Thyroid gland (tissue), 4 donors: Measurements from ENCODE around the gene SLC9A5. TPM values are rescaled to one million over a fixed set of nuclear protein-coding genes. Genes with fewer than 3 reads are reported as not detected.

ENCODE experiments used
- DNase-seq, 2 donors: peaks; one replicate each; pipeline ENCODE4 v3.0.0-alpha.2; 2019
- H3K27ac ChIP-seq, 3 donors: fragments of 200-600 bp; sonication (generic); 1 replicate in 2 of 3; 2 replicates in 1 of 3; pipeline ENCODE4 v1.5.1; 2016 to 2019; ENCODE audit warnings: mild to moderate bottlenecking in 1 of 3, moderate library complexity in 1 of 3
- H3K27me3 ChIP-seq: fragments of 200-600 bp; sonication (generic); one replicate; pipeline ENCODE4 v1.5.1; 2019
- H3K36me3 ChIP-seq, 2 donors: fragments of 200-600 bp; sonication (generic); one replicate each; pipeline ENCODE4 v1.5.1; 2016 to 2019
- H3K4me1 ChIP-seq, 2 donors: fragments of 200-600 bp; sonication (generic); one replicate each; pipeline ENCODE4 v1.5.1; 2017 to 2019
- H3K4me3 ChIP-seq, 3 donors: fragments of 200-600 bp; sonication (generic); replicated peaks in 1 of 3; 1 replicate in 2 of 3; 2 replicates in 1 of 3; pipeline ENCODE4 v1.5.1; 2016; ENCODE audit warnings: mild to moderate bottlenecking in 1 of 3
- H3K9me3 ChIP-seq: fragments of 200-600 bp; sonication (generic); one replicate; pipeline ENCODE4 v1.5.1; 2017
- POLR2A ChIP-seq, 2 donors: fragments of 450-650 bp; IDR thresholded peaks; one replicate each; pipeline ENCODE4 v1.6.1; 2017; ENCODE audit warnings: antibody characterized with exemption in 2 of 2, mild to moderate bottlenecking in 2 of 2, moderate library complexity in 1 of 2
- WGBS, 2 donors: methylation state at CpG; one replicate each; pipeline ENCODE4 v1.1.5; 2017; 5-methylcytosine and 5-hydroxymethylcytosine counted together
- intact Hi-C: fragments of 100-400 bp; cut with DNase I; formaldehyde crosslinking; loops from one replicate; pipeline ENCODE4 v1.15.1; 2023
- total RNA-seq, 4 donors: library from RNA; depleted of rRNA; stranded (reverse); fragments of >200 nt; gene quantifications; one replicate each; pipeline ENCODE4 v1.2.3, GENCODE V29; 2016
- TF ChIP-seq, protein P1 (sequence below), 6 experiments: fragments of 200-600 bp in 3 of 6; fragments of 450-650 bp in 3 of 6; sonication (generic) in 3 of 6; IDR thresholded peaks; one replicate each; pipeline ENCODE4 v1.5.1; 2016 to 2019; ENCODE audit warnings: antibody characterized with exemption in 6 of 6, mild to moderate bottlenecking in 2 of 6, inconsistent platforms in 1 of 6, moderate library complexity in 1 of 6

Gene SLC9A5
- total RNA-seq, 4 donors from 2014 or later = 0.56 to 3.0 (median 1.1) TPM

DNA sequence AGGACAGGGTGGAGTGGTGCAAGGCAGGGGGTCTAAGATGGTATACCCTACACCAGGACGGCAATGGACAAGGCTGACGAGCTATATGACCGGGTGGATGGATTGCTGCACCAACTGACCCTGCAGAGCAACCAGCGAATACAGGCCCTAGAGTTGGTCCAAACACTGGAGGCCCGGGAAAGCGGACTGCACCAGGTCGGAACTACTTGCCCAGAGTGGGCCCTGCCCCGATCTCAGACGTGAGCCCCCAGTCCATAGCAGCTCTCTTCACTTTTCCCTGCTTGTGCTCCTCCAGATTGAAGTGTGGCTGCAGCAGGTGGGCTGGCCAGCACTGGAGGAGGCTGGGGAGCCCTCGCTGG is 33.6 kb downstream of the SLC9A5 start:
- TF ChIP-seq, protein P1, sequence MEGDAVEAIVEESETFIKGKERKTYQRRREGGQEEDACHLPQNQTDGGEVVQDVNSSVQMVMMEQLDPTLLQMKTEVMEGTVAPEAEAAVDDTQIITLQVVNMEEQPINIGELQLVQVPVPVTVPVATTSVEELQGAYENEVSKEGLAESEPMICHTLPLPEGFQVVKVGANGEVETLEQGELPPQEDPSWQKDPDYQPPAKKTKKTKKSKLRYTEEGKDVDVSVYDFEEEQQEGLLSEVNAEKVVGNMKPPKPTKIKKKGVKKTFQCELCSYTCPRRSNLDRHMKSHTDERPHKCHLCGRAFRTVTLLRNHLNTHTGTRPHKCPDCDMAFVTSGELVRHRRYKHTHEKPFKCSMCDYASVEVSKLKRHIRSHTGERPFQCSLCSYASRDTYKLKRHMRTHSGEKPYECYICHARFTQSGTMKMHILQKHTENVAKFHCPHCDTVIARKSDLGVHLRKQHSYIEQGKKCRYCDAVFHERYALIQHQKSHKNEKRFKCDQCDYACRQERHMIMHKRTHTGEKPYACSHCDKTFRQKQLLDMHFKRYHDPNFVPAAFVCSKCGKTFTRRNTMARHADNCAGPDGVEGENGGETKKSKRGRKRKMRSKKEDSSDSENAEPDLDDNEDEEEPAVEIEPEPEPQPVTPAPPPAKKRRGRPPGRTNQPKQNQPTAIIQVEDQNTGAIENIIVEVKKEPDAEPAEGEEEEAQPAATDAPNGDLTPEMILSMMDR (IDR thresholded peaks at IDR 0.05) = no peak
- TF ChIP-seq POLR2A (IDR thresholded peaks at IDR 0.05) = no peak

DNA sequence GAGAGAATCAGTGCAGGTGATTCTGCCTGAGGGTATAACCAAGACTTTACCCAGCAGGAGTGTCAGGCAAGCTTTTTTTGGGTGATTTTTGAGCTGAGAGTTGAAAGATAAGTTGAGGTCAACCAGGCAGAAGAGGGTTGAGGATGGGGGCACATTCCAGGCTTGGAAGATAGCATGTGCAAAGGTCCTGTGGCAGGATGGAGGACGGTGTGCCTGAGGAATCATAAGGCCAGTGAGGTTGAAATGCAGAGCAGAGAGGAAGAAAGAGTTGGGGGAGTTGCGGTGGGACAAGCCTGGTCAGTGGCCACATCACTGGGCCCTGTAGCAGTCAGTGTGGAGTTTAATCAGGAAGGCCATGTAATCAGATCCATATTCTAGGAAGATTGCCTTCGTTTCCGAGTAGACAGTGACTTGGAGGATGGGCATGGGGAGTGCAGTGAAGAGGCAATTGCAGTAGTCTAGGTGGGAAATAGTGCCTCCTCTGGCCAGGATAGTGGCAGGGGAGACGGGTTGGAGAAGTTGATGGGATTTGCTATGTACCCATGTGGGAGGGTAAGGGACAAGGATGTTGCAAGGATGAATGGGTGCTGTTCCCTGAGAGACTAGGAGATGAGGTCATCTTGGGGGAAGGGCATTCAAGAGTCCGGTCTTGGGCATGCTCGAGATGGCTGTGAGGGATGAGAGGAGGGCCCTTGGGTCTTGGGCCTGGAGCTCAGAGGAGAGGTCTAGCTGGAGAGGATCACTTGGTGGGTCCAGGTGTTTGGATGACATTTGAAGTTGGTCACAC is 34.5 kb downstream of the SLC9A5 start:
- intact Hi-C loops = no loop called here

More for the DNA sequence above, 33.6 kb downstream of the SLC9A5 start:
- intact Hi-C loops = no loop called here
- DNase-seq = no peak
- Histone ChIP-seq H3K4me3 (no peak overlapping the region), H3K9me3 (no peaks in the 10 kb centered on the region), H3K27me3 (no peaks in the 10 kb centered on the region), H3K36me3 (no peaks in the 10 kb centered on the region), H3K4me1 (peaks cover 11 to 30% of the 10 kb centered on the region in 2 donors), H3K27ac (no peak overlapping the region)
- 93 to 94% methylated on average over 10 of the region's 10 CpGs for WGBS, 2 donors

DNA sequence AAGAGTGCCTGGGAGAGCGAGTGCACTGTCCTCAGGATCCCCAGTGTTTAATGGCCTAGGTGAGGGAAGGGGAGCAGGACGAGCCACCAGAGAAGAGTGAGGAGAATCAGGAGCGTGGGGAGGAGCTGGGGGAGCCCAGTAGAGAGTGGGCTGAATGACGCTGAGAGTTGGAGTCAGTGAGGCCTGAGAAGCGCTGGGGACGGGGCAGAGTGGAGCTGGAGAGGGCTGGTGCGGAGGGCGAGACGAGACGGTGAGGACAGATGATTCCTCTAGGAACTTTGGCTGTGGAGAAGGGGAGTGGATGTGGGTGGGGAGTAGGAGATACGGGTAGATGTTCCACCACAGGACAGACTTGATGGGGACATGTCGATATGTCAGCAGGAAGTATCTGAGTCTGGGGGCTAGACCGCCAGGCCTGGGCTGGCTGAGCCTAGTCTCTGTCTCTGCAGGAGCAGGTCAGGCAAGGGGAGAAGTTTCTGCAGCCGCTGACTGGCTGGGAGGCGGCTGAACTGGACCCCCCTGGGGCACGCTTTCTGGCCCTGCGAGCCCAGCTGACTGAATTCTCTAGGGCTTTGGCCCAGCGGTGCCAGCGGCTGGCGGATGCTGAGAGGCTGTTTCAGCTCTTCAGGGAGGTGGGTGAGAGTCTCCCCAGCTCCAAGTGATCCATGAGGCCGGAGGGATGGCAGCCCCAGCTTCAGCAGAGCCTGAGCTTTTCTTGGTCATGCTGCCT is 35.2 kb downstream of the SLC9A5 start:
- DNase-seq = peak; percentile 28 to 52
- 70 to 84% methylated on average over 16 to 19 of the region's 21 CpGs for WGBS, 2 donors
- H3K4me3 ChIP-seq = no peak overlapping the region
- TF ChIP-seq, protein P1 (IDR thresholded peaks at IDR 0.05) = no peak
- TF ChIP-seq POLR2A (IDR thresholded peaks at IDR 0.05) = no peak
- intact Hi-C loops = no loop called here
- H3K36me3 ChIP-seq = no peaks in the 10 kb centered on the region
- no peak overlapping the region for H3K27ac ChIP-seq
- no peaks in the 10 kb centered on the region for H3K9me3 ChIP-seq
- H3K4me1 ChIP-seq = peaks cover 5 to 14% of the 10 kb centered on the region in 2 donors
- no peaks in the 10 kb centered on the region for H3K27me3 ChIP-seq

More for the DNA sequence above, 34.5 kb downstream of the SLC9A5 start:
- Histone ChIP-seq H3K4me3 (no peak overlapping the region), H3K27ac (no peak overlapping the region), H3K4me1 (peaks cover 11 to 22% of the 10 kb centered on the region in 2 donors), H3K36me3 (no peaks in the 10 kb centered on the region), H3K9me3 (no peaks in the 10 kb centered on the region), H3K27me3 (no peaks in the 10 kb centered on the region)
- peak; percentile 29 for DNase-seq
- no peak for TF ChIP-seq POLR2A (IDR thresholded peaks at IDR 0.05)
- TF ChIP-seq, protein P1 (IDR thresholded peaks at IDR 0.05) = no peak
- WGBS, 2 donors = 83 to 87% methylated on average over 7 of the region's 7 CpGs

DNA sequence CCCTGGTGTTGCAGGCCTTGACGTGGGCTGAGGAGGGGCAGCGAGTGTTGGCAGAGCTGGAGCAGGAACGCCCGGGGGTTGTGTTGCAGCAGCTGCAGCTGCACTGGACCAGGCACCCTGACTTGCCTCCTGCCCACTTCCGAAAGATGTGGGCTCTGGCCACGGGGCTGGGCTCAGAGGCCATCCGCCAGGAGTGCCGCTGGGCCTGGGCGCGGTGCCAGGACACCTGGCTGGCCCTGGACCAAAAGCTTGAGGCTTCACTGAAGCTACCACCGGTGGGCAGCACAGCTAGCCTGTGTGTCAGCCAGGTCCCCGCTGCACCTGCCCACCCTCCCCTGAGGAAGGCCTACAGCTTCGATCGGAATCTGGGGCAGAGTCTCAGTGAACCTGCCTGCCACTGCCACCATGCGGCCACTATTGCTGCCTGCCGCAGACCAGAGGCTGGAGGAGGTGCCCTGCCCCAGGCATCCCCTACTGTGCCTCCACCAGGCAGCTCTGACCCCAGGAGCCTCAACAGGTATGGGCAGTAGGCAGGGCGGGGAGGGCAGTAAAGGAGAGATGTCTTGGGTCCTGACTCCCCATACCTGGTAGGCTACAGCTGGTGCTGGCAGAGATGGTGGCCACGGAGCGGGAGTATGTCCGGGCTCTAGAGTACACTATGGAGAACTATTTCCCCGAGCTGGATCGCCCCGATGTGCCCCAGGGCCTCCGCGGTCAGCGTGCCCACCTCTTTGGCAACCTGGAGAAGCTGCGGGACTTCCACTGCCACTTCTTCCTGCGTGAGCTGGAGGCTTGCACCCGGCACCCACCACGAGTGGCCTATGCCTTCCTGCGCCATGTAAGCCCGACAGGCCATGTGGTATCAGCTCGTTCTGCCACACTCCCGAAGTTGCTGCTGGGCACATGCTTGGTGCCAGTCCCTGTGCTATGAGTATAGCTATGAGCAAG is 36.2 kb downstream of the SLC9A5 start:
- H3K9me3 ChIP-seq = no peaks in the 10 kb centered on the region
- no peak overlapping the region for H3K27ac ChIP-seq
- intact Hi-C loops = no loop called here
- no peak overlapping the region for H3K4me3 ChIP-seq
- DNase-seq = peak; percentile 88 to 91
- TF ChIP-seq POLR2A (IDR thresholded peaks at IDR 0.05) = no peak
- TF ChIP-seq, protein P1 (IDR thresholded peaks at IDR 0.05) = peak; percentile 20 to 68 (median 48)
- 42 to 85% methylated on average over 9 to 12 of the region's 34 CpGs for WGBS, 2 donors
- H3K4me1 ChIP-seq = peaks cover 5 to 8% of the 10 kb centered on the region in 2 donors
- H3K27me3 ChIP-seq = no peaks in the 10 kb centered on the region
- H3K36me3 ChIP-seq = no peaks in the 10 kb centered on the region
